ENCODE data around the gene ARHGAP28. TPM values are rescaled to one million over a fixed set of nuclear protein-coding genes. Genes with fewer than 3 reads are reported as not detected.

ARHGAP28 gene
- total RNA-seq, 2 donors from 2014 or later = 110 to 133 TPM

- Histone ChIP-seq H3K4me3 (ENCODE audit: low read length) (no peak overlapping the region), H3K27me3 (ENCODE audit: control insufficient read depth, insufficient read depth, low read length, poor library complexity, severe bottlenecking) (no peaks in the 10 kb centered on the region), H3K4me1 (ENCODE audit: control insufficient read depth, insufficient read depth, low read length) (peaks cover 4% of the 10 kb centered on the region), H3K27ac (ENCODE audit: low read depth, low read length) (no peak overlapping the region), H3K9me3 (ENCODE audit: control insufficient read depth, low read length) (peaks cover 43% of the 10 kb centered on the region), H3K9ac (ENCODE audit: extremely low read depth, low read length, poor library complexity, severe bottlenecking) (no peak overlapping the region), H3K36me3 (ENCODE audit: control insufficient read depth, insufficient read depth, low read length) (peaks cover 70% of the 10 kb centered on the region)
- no peak overlapping the region for H3K27ac Mint-ChIP-seq
- no peaks in the 10 kb centered on the region for H3K27me3 Mint-ChIP-seq (ENCODE audit: insufficient read depth)
- DNase-seq = no peak
- 90 to 97% methylated on average over 9 to 12 of the region's 12 CpGs for WGBS, 2 experiments (ENCODE audit: insufficient coverage in 1 of 2, insufficient read length in 1 of 2)
- H3K4me3 Mint-ChIP-seq = no peak overlapping the region
- H3K4me1 Mint-ChIP-seq = peaks cover 22% of the 10 kb centered on the region
- TF ChIP-seq CTCF (conservative IDR thresholded peaks at IDR 0.05) = no peak
- H3K9me3 Mint-ChIP-seq = peaks cover 45% of the 10 kb centered on the region
- H3K36me3 Mint-ChIP-seq (ENCODE audit: low read depth) = peaks cover 84% of the 10 kb centered on the region
Measured at GRCh38 chr18:6855767-6856166, 126.3 kb downstream of the ARHGAP28 start.

GRCh38 chr18:6857300-6857699 lies 127.8 kb downstream of the ARHGAP28 start:
- H3K27me3 ChIP-seq (ENCODE audit: control insufficient read depth, insufficient read depth, low read length, poor library complexity, severe bottlenecking) = no peaks in the 10 kb centered on the region
- TF ChIP-seq CTCF (conservative IDR thresholded peaks at IDR 0.05) = no peak
- no peaks in the 10 kb centered on the region for H3K27me3 Mint-ChIP-seq (ENCODE audit: insufficient read depth)
- peaks cover 4% of the 10 kb centered on the region for H3K4me1 ChIP-seq (ENCODE audit: control insufficient read depth, insufficient read depth, low read length)
- peaks cover 70% of the 10 kb centered on the region for H3K36me3 ChIP-seq (ENCODE audit: control insufficient read depth, insufficient read depth, low read length)
- H3K27ac Mint-ChIP-seq = no peak overlapping the region
- no peak overlapping the region for H3K9ac ChIP-seq (ENCODE audit: extremely low read depth, low read length, poor library complexity, severe bottlenecking)
- H3K9me3 ChIP-seq (ENCODE audit: control insufficient read depth, low read length) = peaks cover 28% of the 10 kb centered on the region
- H3K4me3 ChIP-seq (ENCODE audit: low read length) = no peak overlapping the region
- 87 to 92% methylated on average over 3 to 12 of the region's 12 CpGs for WGBS, 2 experiments (ENCODE audit: insufficient coverage in 1 of 2, insufficient read length in 1 of 2)
- no peak overlapping the region for H3K27ac ChIP-seq (ENCODE audit: low read depth, low read length)
- H3K4me3 Mint-ChIP-seq = no peak overlapping the region
- H3K36me3 Mint-ChIP-seq (ENCODE audit: low read depth) = peaks cover 77% of the 10 kb centered on the region
- H3K4me1 Mint-ChIP-seq = peaks cover 26% of the 10 kb centered on the region
- no peak for DNase-seq
- peaks cover 30% of the 10 kb centered on the region for H3K9me3 Mint-ChIP-seq

GRCh38 chr18:6859676-6860422 lies 130.3 kb downstream of the ARHGAP28 start:
- Histone ChIP-seq H3K9me3 (ENCODE audit: control insufficient read depth, low read length) (peaks cover 4% of the 10 kb centered on the region), H3K27ac (ENCODE audit: low read depth, low read length) (no peak overlapping the region), H3K9ac (ENCODE audit: extremely low read depth, low read length, poor library complexity, severe bottlenecking) (no peak overlapping the region), H3K4me1 (ENCODE audit: control insufficient read depth, insufficient read depth, low read length) (peaks cover 4% of the 10 kb centered on the region), H3K27me3 (ENCODE audit: control insufficient read depth, insufficient read depth, low read length, poor library complexity, severe bottlenecking) (no peaks in the 10 kb centered on the region), H3K36me3 (ENCODE audit: control insufficient read depth, insufficient read depth, low read length) (peaks cover 57% of the 10 kb centered on the region), H3K4me3 (ENCODE audit: low read length) (no peak overlapping the region)
- DNase-seq = no peak
- Mint-ChIP-seq H3K4me1 (peaks cover 26% of the 10 kb centered on the region), H3K36me3 (ENCODE audit: low read depth) (peaks cover 55% of the 10 kb centered on the region), H3K27me3 (ENCODE audit: insufficient read depth) (no peaks in the 10 kb centered on the region), H3K9me3 (peaks cover 11% of the 10 kb centered on the region), H3K4me3 (no peak overlapping the region), H3K27ac (no peak overlapping the region)
- WGBS, 2 experiments (ENCODE audit: insufficient coverage in 1 of 2, insufficient read length in 1 of 2) = 90 to 95% methylated on average over 4 of the region's 4 CpGs
- no peak for TF ChIP-seq CTCF (conservative IDR thresholded peaks at IDR 0.05)
